H1 (cell line): ENCODE measurements around the gene MZF1.

Source experiments
- ASH2L ChIP-seq: fragments of 200-600, 300-600 bp; sonication (generic); IDR thresholded peaks from one replicate; pipeline ENCODE4 v1.7.1; 2017; ENCODE audit warnings: low read length
- CHD2 ChIP-seq: IDR thresholded peaks from 2 replicates; pipeline ENCODE4 v1.6.1; 2012; ENCODE audit warnings: low read length, improper control_type of control experiment
- EZH2 ChIP-seq: fragments of 200-600 bp; sonication (generic); IDR thresholded peaks from 2 replicates; pipeline ENCODE4 v1.7.1; 2012; ENCODE audit warnings: low read depth, mild to moderate bottlenecking, moderate library complexity, low read length, inconsistent platforms; ENCODE audit not compliant: severe bottlenecking
- GTF2F1 ChIP-seq: IDR thresholded peaks from 2 replicates; pipeline ENCODE4 v1.6.1; 2012; ENCODE audit warnings: low read depth, low read length, improper control_type of control experiment, borderline replicate concordance
- HDAC6 ChIP-seq: IDR thresholded peaks from one replicate; pipeline ENCODE4 v1.7.1; 2012; ENCODE audit warnings: low read depth, mild to moderate bottlenecking, inconsistent platforms, low read length, moderate library complexity
- JUN ChIP-seq: IDR thresholded peaks from 2 replicates; pipeline ENCODE4 v1.6.1; 2011; ENCODE audit warnings: low read depth, mild to moderate bottlenecking, improper control_type of control experiment, low read length
- POLR2A ChIP-seq, 2 experiments: IDR thresholded peaks; 1 replicate in 1 of 2; 2 replicates in 1 of 2; pipeline ENCODE4 v1.6.1; 2011; ENCODE audit warnings: low read depth in 2 of 2, low read length in 2 of 2, mild to moderate bottlenecking in 2 of 2; ENCODE audit errors: control extremely low read depth in 1 of 2
- POLR2AphosphoS5 ChIP-seq: IDR thresholded peaks from 2 replicates; pipeline ENCODE4 v1.6.1; 2011; ENCODE audit warnings: low read depth, low read length
- RAD21 ChIP-seq, 2 experiments: IDR thresholded peaks in 1 of 2; conservative IDR thresholded peaks in 1 of 2; 2 replicates each; pipeline ENCODE4 v1.6.1; 2011; ENCODE audit warnings: low read depth in 2 of 2, low read length in 2 of 2, improper control_type of control experiment in 1 of 2, inconsistent platforms in 1 of 2, mild to moderate bottlenecking in 1 of 2, moderate library complexity in 1 of 2
- SAP30 ChIP-seq: fragments of 300-600 bp; sonication (generic); IDR thresholded peaks from 2 replicates; pipeline ENCODE4 v1.7.1; 2012; ENCODE audit warnings: low read length, moderate library complexity, mild to moderate bottlenecking, inconsistent platforms; ENCODE audit not compliant: insufficient read depth, insufficient replicate concordance
- SIN3A ChIP-seq, 2 experiments: IDR thresholded peaks in 1 of 2; conservative IDR thresholded peaks in 1 of 2; 2 replicates each; pipeline ENCODE4 v1.6.1; 2011 to 2012; ENCODE audit warnings: low read length in 2 of 2, improper control_type of control experiment in 1 of 2, low read depth in 1 of 2, mild to moderate bottlenecking in 1 of 2
- SRF ChIP-seq: IDR thresholded peaks from 2 replicates; pipeline ENCODE4 v1.6.1; 2011; ENCODE audit warnings: mild to moderate bottlenecking, low read depth, low read length, moderate library complexity
- ZNF274 ChIP-seq: IDR thresholded peaks from 2 replicates; pipeline ENCODE4 v1.7.0; 2012; ENCODE audit warnings: low read length, borderline replicate concordance; ENCODE audit errors: extremely low read depth
- TF ChIP-seq, protein P1 (sequence below), 3 experiments: IDR thresholded peaks; 1 replicate in 2 of 3; 2 replicates in 1 of 3; pipeline versions ENCODE4 v1.5.1 to v1.6.1; 2011; ENCODE audit warnings: low read length in 3 of 3, mild to moderate bottlenecking in 3 of 3, inconsistent platforms in 2 of 3, low read depth in 1 of 3, moderate library complexity in 1 of 3; ENCODE audit not compliant: insufficient read depth in 1 of 3; ENCODE audit errors: control extremely low read depth in 1 of 3

DNA sequence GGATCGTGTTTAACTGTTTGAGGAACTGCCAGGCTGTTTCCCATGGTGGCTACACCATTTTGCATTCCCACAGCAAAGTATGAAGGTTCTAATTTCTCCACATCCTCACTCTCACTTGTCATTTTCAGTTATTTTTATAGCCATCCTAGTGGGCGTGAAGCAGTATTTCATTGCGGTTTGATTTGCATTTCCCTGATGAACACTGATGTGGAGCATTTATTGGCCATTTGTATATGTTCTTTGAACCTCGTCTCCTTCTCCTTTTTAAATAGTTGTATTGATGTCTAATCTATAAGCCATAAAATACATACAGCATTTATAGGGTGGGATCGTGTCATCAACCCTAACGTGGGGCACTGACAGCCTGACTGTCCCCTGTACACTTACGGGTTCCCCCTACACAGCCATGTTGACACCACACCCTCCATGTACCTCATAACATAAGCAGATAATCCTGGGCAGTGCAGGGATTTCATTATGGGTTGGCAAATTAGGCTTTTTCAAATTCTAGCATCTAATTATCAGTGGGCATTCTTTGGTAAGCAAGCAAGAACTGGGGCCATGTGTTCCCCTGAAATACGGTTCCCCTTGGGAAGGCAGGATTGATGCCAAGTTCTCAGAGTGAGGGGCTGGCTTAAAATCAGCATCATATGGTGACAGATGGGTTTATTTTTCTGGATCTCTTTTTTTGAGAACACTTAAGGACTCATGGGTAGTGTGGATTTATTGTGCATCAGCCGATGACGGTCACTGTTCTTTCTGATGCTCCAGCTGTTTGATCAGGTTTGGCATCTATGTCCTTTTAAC lies 41.9 kb downstream of the MZF1 start:
- TF ChIP-seq RAD21 (IDR thresholded peaks at IDR 0.05 in 1 of 2, conservative IDR thresholded peaks at IDR 0.05 in 1 of 2; ENCODE audit: low read depth in 2 of 2, low read length in 2 of 2) (no peak), CHD2 (no peak), GTF2F1 (no peak), POLR2AphosphoS5 (no peak), EZH2 (no peak), JUN (no peak), POLR2A (IDR thresholded peaks at IDR 0.05; ENCODE audit: control extremely low read depth in 1 of 2, low read depth in 2 of 2, low read length in 2 of 2) (no peak), ZNF274 (no peak), HDAC6 (no peak), ASH2L (no peak), SRF (no peak), SAP30 (no peak), SIN3A (conservative IDR thresholded peaks at IDR 0.05 in 1 of 2, IDR thresholded peaks at IDR 0.05 in 1 of 2; ENCODE audit: low read depth in 1 of 2, low read length in 2 of 2) (no peak)
- TF ChIP-seq, protein P1, sequence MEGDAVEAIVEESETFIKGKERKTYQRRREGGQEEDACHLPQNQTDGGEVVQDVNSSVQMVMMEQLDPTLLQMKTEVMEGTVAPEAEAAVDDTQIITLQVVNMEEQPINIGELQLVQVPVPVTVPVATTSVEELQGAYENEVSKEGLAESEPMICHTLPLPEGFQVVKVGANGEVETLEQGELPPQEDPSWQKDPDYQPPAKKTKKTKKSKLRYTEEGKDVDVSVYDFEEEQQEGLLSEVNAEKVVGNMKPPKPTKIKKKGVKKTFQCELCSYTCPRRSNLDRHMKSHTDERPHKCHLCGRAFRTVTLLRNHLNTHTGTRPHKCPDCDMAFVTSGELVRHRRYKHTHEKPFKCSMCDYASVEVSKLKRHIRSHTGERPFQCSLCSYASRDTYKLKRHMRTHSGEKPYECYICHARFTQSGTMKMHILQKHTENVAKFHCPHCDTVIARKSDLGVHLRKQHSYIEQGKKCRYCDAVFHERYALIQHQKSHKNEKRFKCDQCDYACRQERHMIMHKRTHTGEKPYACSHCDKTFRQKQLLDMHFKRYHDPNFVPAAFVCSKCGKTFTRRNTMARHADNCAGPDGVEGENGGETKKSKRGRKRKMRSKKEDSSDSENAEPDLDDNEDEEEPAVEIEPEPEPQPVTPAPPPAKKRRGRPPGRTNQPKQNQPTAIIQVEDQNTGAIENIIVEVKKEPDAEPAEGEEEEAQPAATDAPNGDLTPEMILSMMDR (IDR thresholded peaks at IDR 0.05; ENCODE audit: control extremely low read depth in 1 of 3, insufficient read depth in 1 of 3, low read depth in 1 of 3, low read length in 3 of 3): no peak
